Limb (tissue), 2 donors: ENCODE measurements around the gene NOP9.
A peak's percentile ranks its signal among the peaks of the same experiment; 100 is the strongest.

Source experiments
- DNase-seq, 2 donors: peaks; one replicate each; pipeline ENCODE4 v3.0.0-alpha.2; 2016; ENCODE audit errors: extremely low spot score in 2 of 2

The NOP9 gene

GRCh38 chr14:24299255-24300191, at the start of gene NOP9, which contains the start of gene DHRS1:
NOP9 (plus strand) TSS chr14:24299850; CDS start chr14:24299955, 105 bp downstream.
DHRS1 (minus strand) TSS chr14:24299780; CDS start chr14:24299106, 674 bp downstream.
- DNase-seq: peak; percentile 91 to 96

- DNase-seq: no peak
Observed at GRCh38 chr14:24250354-24250753, 49.3 kb upstream of the NOP9 start.

GRCh38 chr14:24251880-24252288, 47.8 kb upstream of the NOP9 start:
- no peak for DNase-seq

- DNase-seq: no peak
Observed at GRCh38 chr14:24252289-24253124, 47.1 kb upstream of the NOP9 start.

GRCh38 chr14:24253936-24254335, 45.7 kb upstream of the NOP9 start:
- no peak for DNase-seq

GRCh38 chr14:24254630-24255392, 44.8 kb upstream of the NOP9 start:
- DNase-seq: no peak

- no peak for DNase-seq
Observed at GRCh38 chr14:24255438-24255837, 44.2 kb upstream of the NOP9 start.

- DNase-seq: no peak
Observed at GRCh38 chr14:24255931-24256711, 43.5 kb upstream of the NOP9 start.

- DNase-seq: no peak
Observed at GRCh38 chr14:24256960-24257359, 42.7 kb upstream of the NOP9 start.

GRCh38 chr14:24258119-24258518, 41.5 kb upstream of the NOP9 start:
- DNase-seq: no peak

GRCh38 chr14:24258548-24259265, 40.9 kb upstream of the NOP9 start:
- DNase-seq: no peak

- DNase-seq: peak; percentile 14 to 83
Observed at GRCh38 chr14:24259282-24260025, 40.2 kb upstream of the NOP9 start.

GRCh38 chr14:24260026-24260779, 39.4 kb upstream of the NOP9 start:
- no peak for DNase-seq

GRCh38 chr14:24260780-24261157, 38.9 kb upstream of the NOP9 start:
- DNase-seq: no peak

GRCh38 chr14:24261256-24261968, 38.2 kb upstream of the NOP9 start:
- DNase-seq: no peak

- no peak for DNase-seq
Observed at GRCh38 chr14:24261969-24262327, 37.7 kb upstream of the NOP9 start.

GRCh38 chr14:24262821-24263733, 36.6 kb upstream of the NOP9 start, which contains the start of gene TGM1:
TGM1 (minus strand) TSS chr14:24263177; CDS start chr14:24262352, 825 bp downstream.
- no peak for DNase-seq
